Non-pigmented ciliary epithelial cell (primary cell): ENCODE data around the gene TANC1.

Experiments
- DNase-seq: peaks from one replicate; pipeline ENCODE4 v3.0.0-alpha.2; 2010; ENCODE audit warnings: low read depth

Gene TANC1

GRCh38 chr2:159225025-159226016, 256.9 kb downstream of the TANC1 start:
- no peak for DNase-seq

DNA sequence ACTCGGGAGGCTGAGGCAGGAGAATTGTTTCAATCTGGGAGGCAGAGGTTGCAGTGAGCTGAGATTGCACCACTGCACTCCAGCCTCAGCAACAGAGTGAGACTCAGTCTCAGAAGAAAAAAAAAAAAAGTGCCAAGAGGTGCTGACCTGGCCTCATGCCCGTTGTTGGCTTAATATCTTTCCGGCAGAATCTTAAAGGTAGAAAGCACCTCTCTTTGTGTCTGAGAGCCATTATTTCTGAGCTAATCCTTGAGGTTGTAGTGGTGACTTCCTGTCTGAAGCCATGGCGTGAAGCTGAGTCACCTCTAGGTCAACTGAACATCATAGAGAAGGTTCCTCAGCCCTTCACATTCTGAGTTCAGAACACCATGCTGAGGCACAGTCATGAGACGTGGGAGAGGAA, 257.6 kb downstream of the TANC1 start:
- DNase-seq: no peak

DNA sequence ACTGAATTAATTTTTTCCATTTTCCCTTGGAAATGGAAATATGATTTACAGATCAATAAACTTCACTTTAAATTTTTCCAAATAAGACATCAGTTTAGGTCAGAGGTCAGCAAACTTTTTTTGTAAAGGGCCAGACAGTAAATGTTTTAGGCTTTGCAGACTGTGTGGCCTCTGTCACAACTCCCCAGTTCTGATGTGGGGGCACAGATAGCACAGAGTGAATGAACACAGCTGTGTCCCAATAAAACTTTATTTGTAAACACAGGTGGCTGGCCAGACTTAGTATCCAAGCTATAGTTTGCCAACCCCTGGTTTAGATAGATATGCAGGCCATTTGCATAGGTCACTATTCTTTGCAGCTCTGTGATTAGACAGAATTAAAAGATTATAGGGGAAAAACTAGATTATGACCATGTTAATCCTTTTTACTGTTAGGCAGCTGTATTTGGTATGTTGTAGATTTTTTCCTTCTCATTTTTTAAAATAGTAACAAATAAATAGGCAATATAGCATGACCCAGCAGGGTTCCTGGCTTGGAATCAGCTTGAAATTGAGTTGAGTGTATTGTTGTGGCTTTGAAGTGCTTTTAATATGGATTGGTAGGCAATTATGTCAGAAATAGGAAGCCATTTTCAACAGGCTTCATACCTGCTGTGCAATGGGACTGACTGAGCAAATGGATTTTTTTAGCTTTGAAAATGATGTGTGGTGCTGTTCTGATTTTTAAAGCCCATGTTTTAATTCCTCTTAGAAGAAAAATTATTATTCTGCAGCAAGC, 258.4 kb downstream of the TANC1 start:
- no peak for DNase-seq

DNA sequence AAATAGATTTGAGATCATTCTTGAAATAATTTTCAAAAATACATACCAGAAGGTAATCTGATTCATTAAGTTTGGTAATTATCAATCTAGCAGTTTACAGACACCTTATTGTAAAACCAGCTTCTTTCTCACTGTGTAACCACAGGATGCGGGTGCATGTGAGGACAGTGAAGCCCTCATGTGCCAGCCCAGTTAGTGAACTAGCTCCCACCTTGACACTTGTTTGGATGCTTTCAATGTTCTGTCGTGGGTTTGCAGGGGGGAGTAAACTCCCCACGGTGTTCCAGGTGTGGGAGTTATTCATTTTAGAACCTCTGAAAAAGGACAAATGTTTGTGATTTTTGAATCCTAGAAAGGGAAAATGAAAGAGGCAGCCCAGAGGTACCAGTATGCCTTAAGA, 259.0 kb downstream of the TANC1 start:
- no peak for DNase-seq

- DNase-seq: no peak
Measured at GRCh38 chr2:159228081-159228581, 259.7 kb downstream of the TANC1 start.

DNA sequence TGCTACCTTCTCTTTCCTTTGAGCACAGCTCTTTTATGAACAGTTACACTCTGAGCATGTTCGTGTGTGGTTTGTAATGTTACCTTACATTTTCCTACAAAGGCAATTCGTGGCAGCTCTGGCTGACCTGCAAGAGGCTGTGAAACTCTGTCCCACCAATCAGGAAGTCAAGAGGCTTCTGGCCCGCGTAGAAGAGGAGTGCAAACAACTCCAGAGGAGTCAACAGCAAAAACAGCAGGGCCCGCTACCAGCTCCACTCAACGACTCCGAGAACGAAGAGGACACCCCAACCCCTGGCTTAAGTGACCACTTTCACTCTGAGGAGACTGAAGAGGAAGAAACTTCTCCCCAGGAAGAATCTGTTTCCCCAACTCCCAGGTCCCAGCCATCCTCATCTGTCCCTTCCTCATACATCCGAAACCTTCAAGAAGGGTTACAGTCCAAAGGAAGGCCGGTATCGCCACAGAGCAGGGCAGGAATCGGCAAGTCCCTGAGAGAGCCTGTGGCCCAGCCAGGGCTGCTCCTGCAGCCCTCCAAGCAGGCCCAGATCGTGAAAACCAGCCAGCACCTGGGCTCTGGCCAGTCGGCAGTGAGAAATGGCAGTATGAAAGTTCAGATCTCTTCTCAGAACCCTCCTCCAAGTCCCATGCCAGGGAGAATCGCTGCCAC, 261.2 kb downstream of the TANC1 start:
- no peak for DNase-seq

DNA sequence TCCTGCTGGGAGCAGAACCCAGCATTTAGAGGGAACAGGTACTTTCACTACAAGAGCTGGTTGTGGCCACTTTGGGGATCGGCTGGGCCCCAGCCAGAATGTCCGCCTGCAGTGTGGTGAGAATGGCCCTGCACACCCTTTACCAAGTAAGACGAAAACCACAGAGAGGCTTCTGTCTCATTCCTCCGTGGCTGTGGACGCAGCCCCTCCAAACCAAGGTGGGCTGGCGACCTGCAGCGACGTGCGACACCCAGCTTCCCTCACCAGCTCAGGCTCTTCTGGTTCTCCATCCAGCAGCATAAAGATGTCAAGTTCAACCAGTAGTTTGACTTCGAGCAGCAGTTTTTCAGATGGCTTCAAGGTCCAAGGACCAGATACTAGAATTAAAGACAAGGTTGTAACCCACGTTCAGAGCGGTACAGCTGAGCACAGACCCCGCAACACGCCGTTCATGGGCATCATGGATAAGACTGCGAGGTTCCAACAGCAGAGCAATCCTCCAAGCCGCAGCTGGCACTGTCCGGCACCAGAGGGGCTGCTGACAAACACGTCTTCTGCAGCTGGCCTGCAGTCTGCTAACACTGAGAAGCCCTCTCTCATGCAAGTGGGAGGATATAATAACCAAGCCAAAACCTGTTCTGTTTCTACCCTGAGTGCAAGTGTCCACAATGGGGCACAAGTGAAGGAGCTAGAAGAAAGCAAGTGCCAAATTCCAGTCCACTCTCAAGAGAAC, 261.9 kb downstream of the TANC1 start:
- no peak for DNase-seq

- no peak for DNase-seq
Measured at GRCh38 chr2:159232456-159233170, 264.2 kb downstream of the TANC1 start.

- no peak for DNase-seq
Measured at GRCh38 chr2:159234868-159235267, 266.4 kb downstream of the TANC1 start.

- DNase-seq: no peak
Measured at GRCh38 chr2:159243529-159243928, 275.1 kb downstream of the TANC1 start.

DNA sequence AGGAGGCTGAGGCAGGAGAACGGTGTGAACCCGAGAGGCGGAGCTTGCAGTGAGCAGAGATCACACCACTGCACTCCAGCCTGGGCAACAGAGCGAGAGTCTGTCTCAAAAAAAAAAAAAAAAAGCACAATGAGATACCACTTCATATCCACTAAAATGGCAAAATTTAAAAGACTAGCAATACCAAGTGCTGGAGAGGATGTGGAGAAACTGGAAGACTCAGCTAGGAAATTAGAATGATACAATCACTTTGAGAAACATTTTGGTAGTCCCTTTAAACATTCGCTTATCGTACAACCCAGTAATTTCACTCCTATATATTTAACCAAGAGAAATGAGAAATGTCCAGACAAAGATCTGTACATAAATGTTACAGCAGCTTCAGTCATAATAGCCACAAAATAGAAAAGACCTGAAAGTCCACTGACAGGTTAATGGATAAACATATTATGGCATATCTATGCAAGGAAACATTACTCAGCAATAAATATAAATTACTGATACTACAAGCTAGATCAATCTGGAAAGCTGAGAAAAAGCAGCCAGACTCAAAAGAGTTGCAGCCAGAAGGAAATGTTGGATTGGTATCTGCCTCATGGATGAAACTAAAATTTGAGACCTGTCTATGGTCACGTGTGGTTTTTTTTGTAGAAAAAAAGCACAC, 278.0 kb downstream of the TANC1 start:
- no peak for DNase-seq

DNA sequence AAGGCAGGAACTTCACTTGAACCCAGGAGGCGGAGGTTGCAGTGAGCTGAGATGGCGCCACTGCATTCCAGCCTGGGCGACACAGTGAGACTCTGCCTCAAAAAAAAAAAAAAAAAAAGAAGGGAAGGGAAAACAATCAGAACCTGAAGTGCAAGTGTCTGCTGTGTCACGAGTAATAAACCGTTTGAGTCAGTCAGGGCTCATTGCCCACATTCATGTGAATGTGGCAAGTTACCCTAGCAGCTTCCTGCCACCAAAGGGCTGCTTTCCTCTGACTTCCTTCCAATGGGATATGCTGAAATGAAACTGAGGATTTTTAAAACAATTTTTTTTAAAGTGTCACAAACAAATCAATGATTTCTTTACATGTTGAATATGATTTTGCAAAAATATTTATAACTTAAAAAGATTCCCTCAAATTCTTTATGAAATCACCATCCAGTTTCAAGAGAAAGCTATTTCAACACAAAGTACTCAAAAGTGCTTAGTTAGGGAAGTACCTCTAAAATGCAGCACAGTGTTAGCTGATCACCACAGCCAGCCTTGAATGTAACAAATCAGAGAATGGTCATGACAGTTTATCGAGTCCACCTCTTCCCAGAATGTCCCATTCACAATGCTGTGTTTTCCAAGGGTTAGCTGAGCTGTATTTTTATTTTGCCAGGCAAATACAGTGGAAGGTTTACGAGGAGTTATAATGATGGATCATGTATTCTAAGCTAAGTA, 281.7 kb downstream of the TANC1 start:
- DNase-seq: no peak

DNA sequence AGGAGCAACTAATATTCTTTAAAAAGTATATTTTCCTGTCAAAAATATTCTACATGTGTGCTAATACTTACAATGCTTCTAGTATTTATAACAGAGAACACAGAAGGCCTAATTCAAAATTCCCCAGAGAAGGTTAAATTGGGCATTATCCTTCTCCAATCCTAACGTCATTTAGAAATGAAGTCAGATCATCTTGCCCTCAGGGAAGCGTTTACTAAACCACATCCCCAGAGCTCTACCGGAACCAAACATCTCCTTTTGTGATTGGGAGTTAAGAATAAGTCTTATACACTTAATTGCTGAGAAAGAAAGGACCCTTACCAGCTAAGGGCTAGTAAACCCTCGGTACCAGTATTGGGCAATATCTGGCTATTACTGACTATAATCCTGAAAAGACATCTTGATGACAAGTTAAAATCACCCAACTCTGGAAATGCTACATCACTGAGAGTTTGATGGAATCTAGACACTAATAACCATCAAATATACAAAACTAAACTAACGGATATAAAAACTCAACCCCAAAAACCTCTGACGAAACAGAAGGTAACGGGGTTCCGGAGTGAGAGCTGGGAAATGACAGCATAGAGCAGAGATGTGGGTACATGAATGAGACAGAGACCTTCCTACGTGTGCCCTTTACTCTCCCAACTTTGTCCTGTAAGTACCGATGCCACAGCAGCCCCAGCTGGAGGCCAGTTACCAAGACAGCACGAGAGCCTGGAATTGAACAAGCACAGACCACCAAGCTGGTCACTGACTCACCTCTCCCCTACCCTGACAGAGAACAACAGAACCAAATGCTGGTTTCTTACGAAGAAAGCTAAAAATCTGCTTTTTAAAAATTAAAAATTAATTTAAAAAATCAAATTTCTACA, 283.1 kb downstream of the TANC1 start:
- no peak for DNase-seq

GRCh38 chr2:159252905-159253304, 284.5 kb downstream of the TANC1 start:
- no peak for DNase-seq

DNA sequence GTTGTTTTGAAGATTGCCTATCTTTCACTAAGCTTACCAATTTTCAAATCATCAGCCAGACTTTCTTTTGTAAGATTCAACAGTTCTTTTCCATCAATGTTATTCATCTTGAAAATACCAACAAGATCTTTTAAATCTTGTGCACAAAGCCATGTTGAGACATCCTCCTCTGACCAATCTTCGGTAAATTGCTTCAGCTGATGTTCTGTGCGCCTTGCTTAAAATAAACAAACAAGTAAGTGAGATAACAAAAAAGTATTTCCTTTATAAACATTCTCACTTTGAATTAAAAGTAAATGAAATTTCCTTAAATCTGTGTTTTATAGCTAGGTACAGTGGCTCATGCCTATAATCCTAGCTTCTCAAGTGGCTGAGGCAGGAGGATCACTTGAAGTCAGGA, 287.7 kb downstream of the TANC1 start:
- DNase-seq: no peak

DNA sequence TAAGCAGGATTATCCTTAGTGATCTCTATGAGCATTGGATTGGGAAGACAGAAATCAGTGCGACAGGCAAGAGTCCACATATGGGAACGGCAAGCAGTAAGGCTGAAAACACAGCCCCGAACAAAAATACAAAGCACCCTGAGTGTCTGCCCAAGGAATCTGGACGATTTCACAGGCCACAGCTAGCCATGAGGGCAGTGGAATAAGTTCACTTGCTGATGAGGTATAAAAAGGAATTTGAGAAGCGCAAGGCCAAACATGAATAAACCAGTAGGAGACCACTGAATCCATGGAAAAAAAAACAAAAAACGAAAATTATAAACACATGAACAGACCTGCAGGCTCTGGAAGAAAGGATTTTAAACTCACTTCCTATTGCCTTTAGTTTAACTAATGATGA, 293.8 kb downstream of the TANC1 start:
- no peak for DNase-seq

DNA sequence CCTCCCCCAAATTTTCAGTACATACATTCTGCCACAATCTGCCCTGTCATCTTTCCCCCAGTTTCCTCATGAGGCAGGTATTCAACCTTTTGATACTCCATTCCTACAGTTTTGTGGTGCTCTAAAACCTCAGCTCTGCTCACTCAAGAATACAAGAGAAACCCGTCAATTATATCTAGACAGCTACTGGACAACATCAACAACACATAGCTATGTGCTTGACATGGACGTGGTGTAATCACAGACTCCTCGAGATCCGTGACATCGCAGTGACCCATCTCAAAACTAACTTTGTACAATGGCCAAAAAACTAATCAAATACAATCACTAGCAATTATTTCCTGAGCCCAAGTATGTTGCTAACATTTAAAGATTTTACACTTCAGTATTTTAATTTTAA, 294.5 kb downstream of the TANC1 start:
- DNase-seq: no peak

GRCh38 chr2:159265171-159265576, 296.7 kb downstream of the TANC1 start:
- DNase-seq: peak; percentile 43

- DNase-seq: no peak
Measured at GRCh38 chr2:159266554-159266953, 298.1 kb downstream of the TANC1 start.
